ENCODE measurements around the gene SLC66A2.
A peak's percentile ranks its signal among the peaks of the same experiment; 100 is the strongest.

SLC66A2 gene

GRCh38 chr18:79919089-79919488, 32.4 kb downstream of the SLC66A2 start:
- no peak for DNase-seq (ENCODE audit: low spot score)

GRCh38 chr18:79918615-79919011, 32.8 kb downstream of the SLC66A2 start:
- no peak for DNase-seq (ENCODE audit: low spot score)

- DNase-seq (ENCODE audit: low spot score): no peak
These were observed 33.4 kb downstream of the SLC66A2 start for GRCh38 chr18:79917853-79918614.

- peak; percentile 1 for DNase-seq (ENCODE audit: low spot score)
These were observed 34.1 kb downstream of the SLC66A2 start for GRCh38 chr18:79917169-79917852.

- DNase-seq (ENCODE audit: low spot score): no peak
These were observed 34.8 kb downstream of the SLC66A2 start for GRCh38 chr18:79916546-79917168.

GRCh38 chr18:79916128-79916494, 35.3 kb downstream of the SLC66A2 start:
- no peak for DNase-seq (ENCODE audit: low spot score)

- peak; percentile 8 for DNase-seq (ENCODE audit: low spot score)
These were observed 36.0 kb downstream of the SLC66A2 start for GRCh38 chr18:79915161-79916127.

- no peak for DNase-seq (ENCODE audit: low spot score)
These were observed 36.8 kb downstream of the SLC66A2 start for GRCh38 chr18:79914614-79915160.

- DNase-seq (ENCODE audit: low spot score): peak; percentile 24
These were observed 38.2 kb downstream of the SLC66A2 start for GRCh38 chr18:79912994-79913831.

- peak; percentile 36 for DNase-seq (ENCODE audit: low spot score)
These were observed 39.0 kb downstream of the SLC66A2 start for GRCh38 chr18:79912409-79912991.

GRCh38 chr18:79911344-79912270, 39.8 kb downstream of the SLC66A2 start:
- DNase-seq (ENCODE audit: low spot score): peak; percentile 1

- no peak for DNase-seq (ENCODE audit: low spot score)
These were observed 40.7 kb downstream of the SLC66A2 start for GRCh38 chr18:79910563-79911343.

- no peak for DNase-seq (ENCODE audit: low spot score)
These were observed 44.7 kb downstream of the SLC66A2 start for GRCh38 chr18:79906706-79907105.

GRCh38 chr18:79905993-79906392, 45.5 kb downstream of the SLC66A2 start:
- DNase-seq (ENCODE audit: low spot score): no peak

- DNase-seq (ENCODE audit: low spot score): no peak
These were observed 46.0 kb downstream of the SLC66A2 start for GRCh38 chr18:79905389-79905911.

- DNase-seq (ENCODE audit: low spot score): no peak
These were observed 46.9 kb downstream of the SLC66A2 start for GRCh38 chr18:79904357-79905147.

GRCh38 chr18:79903787-79904356, 47.6 kb downstream of the SLC66A2 start:
- no peak for DNase-seq (ENCODE audit: low spot score)

All from Ammon's horn (tissue), 1 donor.